Loucy (cell line): ENCODE data around the gene UBAC2.

Source experiments
- CTCF ChIP-seq: fragments of 200-600 bp; sonication (generic); conservative IDR thresholded peaks from 2 replicates; pipeline ENCODE4 v1.5.1; 2014; ENCODE audit warnings: mild to moderate bottlenecking, antibody characterized with exemption, low read length
- EZH2phosphoT487 ChIP-seq: fragments of 200-600 bp; IDR thresholded peaks from 2 replicates; pipeline ENCODE4 v1.6.1; 2018; ENCODE audit warnings: antibody characterized with exemption, mild to moderate bottlenecking, moderate library complexity, borderline replicate concordance

DNA sequence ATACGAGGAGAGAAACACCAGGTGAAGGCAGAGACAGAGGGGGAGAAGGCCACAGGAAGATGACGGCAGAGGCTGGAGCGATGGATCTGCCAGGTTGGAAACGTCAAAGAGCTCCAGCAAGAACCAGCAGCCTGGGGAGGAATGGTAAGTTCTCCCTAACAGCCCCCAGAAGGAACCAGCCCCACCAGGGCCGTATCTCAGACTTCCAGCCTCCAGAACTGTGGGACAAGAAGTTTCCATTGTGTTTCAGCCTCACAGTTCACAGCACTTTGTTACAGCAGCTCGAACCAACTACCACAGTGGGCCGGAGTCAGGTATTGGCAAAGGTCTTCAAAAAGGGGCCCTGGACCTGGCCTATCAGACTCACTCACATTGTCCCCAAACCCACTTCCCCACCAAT is 195.8 kb downstream of the UBAC2 start:
- TF ChIP-seq CTCF = no peak
- no peak for TF ChIP-seq EZH2phosphoT487
